Mucosa of rectum (tissue), 2 donors: ENCODE results near the gene FAM217A.

Experiments
- H3K27ac ChIP-seq, 2 donors: one replicate each; pipeline ENCODE4 v1.7.0; 2013; ENCODE audit warnings: inconsistent platforms in 2 of 2, low read depth in 2 of 2, low read length in 2 of 2
- H3K27me3 ChIP-seq, 2 donors: one replicate each; pipeline ENCODE4 v1.7.0; 2013; ENCODE audit warnings: low read length in 2 of 2; ENCODE audit not compliant: control insufficient read depth in 2 of 2, insufficient read depth in 2 of 2
- H3K36me3 ChIP-seq, 2 donors: one replicate each; pipeline ENCODE4 v1.7.0; 2013; ENCODE audit warnings: low read length in 2 of 2; ENCODE audit not compliant: control insufficient read depth in 2 of 2, insufficient read depth in 2 of 2
- H3K4me1 ChIP-seq, 2 donors: one replicate each; pipeline ENCODE4 v1.7.0; 2013; ENCODE audit warnings: low read length in 2 of 2, mild to moderate bottlenecking in 1 of 2; ENCODE audit not compliant: control insufficient read depth in 2 of 2, insufficient read depth in 2 of 2
- H3K4me3 ChIP-seq, 2 donors: one replicate each; pipeline ENCODE4 v1.7.0; 2013; ENCODE audit warnings: low read length in 2 of 2
- H3K9ac ChIP-seq, 2 donors: one replicate each; pipeline ENCODE4 v1.7.0; 2013; ENCODE audit warnings: low read length in 2 of 2, low read depth in 1 of 2, mild to moderate bottlenecking in 1 of 2
- H3K9me3 ChIP-seq, 2 donors: one replicate each; pipeline ENCODE4 v1.7.0; 2013; ENCODE audit warnings: low read length in 2 of 2; ENCODE audit not compliant: control insufficient read depth in 2 of 2
- donor health status: healthy.
- donor health status: Normal muscosa, but diverticular disease.

Gene FAM217A

DNA sequence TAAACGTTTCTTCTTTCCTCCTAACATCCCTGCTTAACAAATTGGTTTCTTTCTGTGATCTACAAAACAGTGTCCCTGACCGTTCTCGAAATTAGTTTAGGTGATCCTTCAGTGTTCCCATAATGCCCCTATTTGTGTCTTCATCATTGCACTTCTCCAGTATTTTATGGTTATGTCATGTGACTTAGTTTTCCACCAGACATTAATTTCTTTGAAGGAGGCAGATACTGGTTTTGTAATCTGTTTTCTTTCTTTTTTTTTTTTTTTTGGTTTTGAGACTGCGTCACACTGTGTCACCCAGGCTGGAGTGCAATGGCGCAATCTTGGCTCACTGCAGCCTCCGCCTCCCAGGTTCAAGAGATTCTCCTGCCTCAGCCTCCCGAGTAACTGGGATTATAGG is 49.2 kb downstream of the FAM217A start:
- Histone ChIP-seq H3K4me3 (no peak overlapping the region), H3K27ac (no peak overlapping the region), H3K4me1 (no peaks in the 10 kb centered on the region), H3K9ac (no peak overlapping the region), H3K9me3 (no peaks in the 10 kb centered on the region), H3K36me3 (peaks cover 11 to 14% of the 10 kb centered on the region in 2 donors), H3K27me3 (no peaks in the 10 kb centered on the region)

DNA sequence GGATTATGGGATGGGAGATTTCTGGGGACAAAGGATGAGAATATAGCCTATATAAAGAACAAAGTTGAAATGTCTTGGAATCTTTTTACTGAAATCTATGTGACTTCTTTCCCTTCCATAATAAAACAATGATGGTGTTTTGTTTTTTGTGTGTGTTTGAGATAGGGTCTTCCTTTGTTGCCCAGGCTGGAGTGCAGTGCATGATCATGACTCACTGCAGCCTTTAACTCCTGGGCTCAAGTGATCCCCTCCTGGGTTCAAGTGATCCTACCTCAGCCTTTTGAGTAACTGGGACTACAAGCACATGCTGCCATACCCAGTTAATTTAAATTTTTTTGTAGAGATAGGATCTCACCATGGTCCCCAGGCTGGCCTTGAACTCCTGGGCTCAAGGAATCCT is 50.9 kb downstream of the FAM217A start:
- Histone ChIP-seq H3K4me3 (no peak overlapping the region), H3K4me1 (peaks cover 2 to 7% of the 10 kb centered on the region in 2 donors), H3K36me3 (peaks cover 11 to 14% of the 10 kb centered on the region in 2 donors), H3K9me3 (no peaks in the 10 kb centered on the region), H3K9ac (no peak overlapping the region), H3K27me3 (no peaks in the 10 kb centered on the region), H3K27ac (no peak overlapping the region)

DNA sequence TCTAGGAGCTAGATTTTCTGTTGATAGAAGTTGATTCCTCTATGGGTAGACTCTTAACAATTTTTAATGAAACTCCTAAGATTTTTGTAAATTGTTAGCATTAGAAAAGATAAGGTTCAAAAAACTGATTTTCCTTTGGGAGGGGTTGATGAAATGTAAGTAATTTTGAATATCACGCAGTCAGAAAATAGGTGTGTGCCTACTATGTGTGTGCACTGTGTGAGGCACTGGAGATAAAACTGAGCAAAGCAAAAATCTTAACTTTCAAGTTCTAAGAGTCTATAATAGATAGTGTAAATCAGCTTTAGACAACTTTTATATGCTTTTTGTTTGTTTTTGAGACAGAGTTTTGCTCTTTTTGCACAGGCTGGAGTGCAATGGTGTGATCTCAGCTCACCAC is 53.3 kb downstream of the FAM217A start:
- no peaks in the 10 kb centered on the region for H3K9me3 ChIP-seq
- no peaks in the 10 kb centered on the region for H3K36me3 ChIP-seq
- H3K4me1 ChIP-seq, result peaks cover 11 to 18% of the 10 kb centered on the region in 2 donors
- no peak overlapping the region for H3K9ac ChIP-seq
- H3K27ac ChIP-seq, result no peak overlapping the region
- H3K4me3 ChIP-seq, result no peak overlapping the region
- no peaks in the 10 kb centered on the region for H3K27me3 ChIP-seq

DNA sequence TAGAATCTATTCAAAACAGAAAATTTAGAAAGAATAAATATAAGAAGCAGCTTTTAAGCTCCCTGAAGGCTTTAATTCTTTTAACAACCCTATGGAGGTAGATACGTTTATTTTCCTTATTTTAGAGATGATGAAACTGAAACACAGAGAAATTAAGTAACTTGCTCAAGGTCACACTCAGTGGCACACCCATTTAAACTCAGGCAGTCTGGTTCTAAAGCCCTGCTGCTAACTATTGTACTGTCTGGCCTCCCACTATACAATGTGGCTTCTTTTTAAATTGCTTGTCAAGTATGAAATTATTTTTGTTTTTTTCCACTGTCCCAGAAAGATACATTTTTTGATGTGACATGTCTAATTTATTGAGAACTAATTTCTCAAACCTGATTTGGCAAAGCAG is 55.7 kb downstream of the FAM217A start:
- Histone ChIP-seq H3K36me3 (no peaks in the 10 kb centered on the region), H3K9ac (no peak overlapping the region), H3K27ac (no peak overlapping the region), H3K4me1 (peaks cover 19 to 27% of the 10 kb centered on the region in 2 donors), H3K27me3 (no peaks in the 10 kb centered on the region), H3K9me3 (no peaks in the 10 kb centered on the region), H3K4me3 (peak overlapping the region in 1 of 2 donors; percentile 91)

DNA sequence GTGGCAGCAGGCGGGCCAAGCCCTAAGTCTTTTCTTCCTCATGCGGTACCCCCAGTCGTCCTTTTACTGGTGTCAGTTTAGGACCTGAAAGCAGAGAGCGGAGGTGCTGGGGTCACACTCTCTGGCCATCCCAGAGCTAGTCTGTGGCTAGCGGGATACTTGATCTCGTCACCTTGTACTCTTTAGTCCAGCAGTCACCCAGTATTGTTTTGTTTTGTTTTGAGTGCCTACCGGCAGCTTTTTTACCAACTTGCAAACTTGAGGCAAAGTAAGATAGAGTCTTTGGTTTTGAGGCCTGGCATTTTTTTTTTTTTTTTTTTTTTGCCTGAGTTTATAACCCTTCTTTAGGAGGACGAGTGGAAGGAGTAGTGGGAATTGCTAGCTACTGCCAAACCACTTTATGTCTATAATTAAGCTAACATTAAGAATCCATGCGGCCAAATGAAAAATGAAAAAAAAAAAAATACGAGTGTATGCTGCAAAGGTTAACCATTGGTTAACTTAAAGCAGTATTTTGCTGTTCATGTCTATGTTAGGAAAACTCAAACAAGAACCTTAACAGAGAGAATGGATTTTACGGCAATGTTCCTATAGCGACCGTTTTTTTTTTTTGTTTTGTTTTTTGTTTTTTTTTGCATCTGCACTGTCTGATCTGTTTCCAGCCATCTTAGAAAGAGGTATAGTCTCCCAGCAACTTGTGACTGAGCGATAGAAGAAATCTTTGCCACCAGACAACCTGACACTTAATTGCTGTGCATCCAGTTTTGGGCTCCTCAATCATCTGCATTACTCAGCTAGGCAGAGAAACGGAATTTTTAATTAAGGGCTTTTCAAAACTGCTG is 56.9 kb downstream of the FAM217A start:
- peaks cover 26 to 36% of the 10 kb centered on the region in 2 donors for H3K4me1 ChIP-seq
- H3K9ac ChIP-seq, result peak overlapping the region; percentile 94 to 99
- H3K27ac ChIP-seq, result peak overlapping the region; percentile 96 to 97
- no peaks in the 10 kb centered on the region for H3K36me3 ChIP-seq
- H3K4me3 ChIP-seq, result peak overlapping the region; percentile 84 to 91
- H3K9me3 ChIP-seq, result no peaks in the 10 kb centered on the region
- no peaks in the 10 kb centered on the region for H3K27me3 ChIP-seq

DNA sequence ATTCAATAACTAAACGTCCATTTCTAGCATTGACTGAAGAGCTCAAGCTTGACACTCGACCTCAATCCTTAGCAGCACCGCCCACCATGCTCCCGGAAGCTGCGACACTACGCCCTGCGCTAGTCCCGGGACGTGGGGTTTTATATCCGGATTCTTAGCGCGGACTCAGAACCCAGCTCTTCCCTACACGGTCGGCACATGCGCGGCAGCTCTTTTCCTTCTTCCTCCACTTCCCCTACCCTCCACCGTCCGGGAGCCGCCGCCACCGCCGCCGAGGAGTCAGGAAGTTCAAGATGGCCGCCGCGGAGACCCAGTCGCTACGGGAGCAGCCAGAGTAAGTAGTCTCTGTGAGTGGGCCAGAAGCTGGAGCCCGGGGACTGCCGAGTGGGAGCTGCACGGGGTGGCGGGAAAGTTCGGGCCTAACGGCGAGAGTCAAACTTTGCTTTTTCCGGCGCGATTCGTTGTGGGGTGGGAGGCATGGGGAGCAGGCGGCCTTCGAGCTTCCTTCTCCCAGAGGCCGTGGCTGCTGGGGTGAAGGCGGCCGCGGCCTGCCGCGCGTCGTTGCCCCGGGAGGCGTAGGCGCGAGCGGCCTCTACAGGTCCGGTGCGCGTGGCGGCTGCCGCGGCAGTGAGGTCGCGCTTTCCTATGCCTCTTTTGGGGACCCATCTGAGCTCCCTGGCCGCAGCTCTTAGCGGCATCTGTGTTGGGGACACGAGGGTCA is 57.6 kb downstream of the FAM217A start:
- Histone ChIP-seq H3K4me3 (peak overlapping the region; percentile 84 to 91), H3K9ac (peak overlapping the region; percentile 94 to 99), H3K9me3 (no peaks in the 10 kb centered on the region), H3K36me3 (no peaks in the 10 kb centered on the region), H3K27me3 (no peaks in the 10 kb centered on the region), H3K4me1 (peaks cover 28 to 37% of the 10 kb centered on the region in 2 donors), H3K27ac (peak overlapping the region; percentile 96 to 97)

DNA sequence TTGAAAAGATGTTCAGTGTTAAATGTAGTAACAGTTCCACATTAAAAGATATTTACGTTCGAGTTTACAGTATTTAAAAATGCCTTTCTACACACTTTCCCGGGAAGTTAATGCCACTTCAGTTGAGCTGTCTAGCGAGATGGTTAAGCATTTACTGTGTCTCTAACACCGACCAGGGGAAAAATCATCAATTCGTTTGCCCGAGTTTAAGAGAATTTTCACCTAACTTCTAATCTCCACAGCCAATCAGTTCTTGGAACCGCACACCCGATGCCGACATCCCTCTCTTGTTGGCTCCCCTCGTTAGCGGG is 58.2 kb downstream of the FAM217A start:
- Histone ChIP-seq H3K4me3 (peak overlapping the region; percentile 84 to 91), H3K9ac (peak overlapping the region; percentile 94 to 99), H3K36me3 (no peaks in the 10 kb centered on the region), H3K27me3 (no peaks in the 10 kb centered on the region), H3K9me3 (no peaks in the 10 kb centered on the region), H3K27ac (peak overlapping the region; percentile 96 to 97), H3K4me1 (peaks cover 28 to 37% of the 10 kb centered on the region in 2 donors)

DNA sequence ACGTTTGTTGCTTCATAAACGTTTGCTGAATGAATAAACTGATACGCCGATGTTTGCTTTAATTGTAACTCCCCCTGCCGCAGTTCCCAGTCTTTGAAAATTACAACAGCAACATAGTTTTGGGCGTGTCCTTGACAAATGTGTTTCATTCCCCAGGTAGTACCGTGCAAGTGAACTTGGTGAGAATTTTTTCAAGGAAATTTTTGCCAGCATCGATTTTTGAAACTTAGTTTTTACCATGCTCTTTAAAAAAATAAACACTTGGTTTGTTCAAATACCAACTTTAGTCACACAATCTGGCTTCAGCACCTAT is 60.1 kb downstream of the FAM217A start:
- Histone ChIP-seq H3K27me3 (no peaks in the 10 kb centered on the region), H3K9me3 (no peaks in the 10 kb centered on the region), H3K4me1 (peaks cover 28 to 37% of the 10 kb centered on the region in 2 donors), H3K4me3 (peak overlapping the region; percentile 73 to 82), H3K9ac (peak overlapping the region; percentile 75 to 91), H3K27ac (peak overlapping the region; percentile 93 to 99), H3K36me3 (no peaks in the 10 kb centered on the region)
